ENCODE results near the gene ANXA8.
"Not testable (repeated sequence)": the region's sequence is repeated elsewhere in the genome, so short reads cannot be mapped to it uniquely, and the experiment has no call there.

ANXA8 gene

DNA sequence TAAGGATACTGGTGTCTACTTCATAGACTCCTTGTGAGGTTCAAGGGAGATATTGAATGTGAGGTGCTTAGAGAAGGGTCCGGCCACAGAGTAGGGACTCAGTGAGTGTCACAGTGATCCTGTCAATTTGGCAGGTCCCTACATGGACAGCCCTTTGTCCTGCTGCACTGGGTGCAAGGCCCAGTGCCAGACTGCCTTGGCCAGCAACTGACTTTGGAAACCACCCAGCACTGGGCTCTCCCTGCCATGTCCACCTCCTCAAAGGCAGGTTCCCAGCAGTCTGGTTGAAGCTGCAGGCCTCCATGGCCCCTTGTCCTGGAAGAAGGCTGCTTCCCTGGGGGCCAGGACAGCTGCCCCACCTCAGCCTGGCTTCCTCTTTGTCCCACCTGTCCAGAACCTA lies 1.5 kb downstream of the ANXA8 start:
- H3K27ac ChIP-seq (ENCODE audit: low read depth, low read length, poor library complexity, severe bottlenecking); H3K4me3 ChIP-seq (ENCODE audit: low read depth, low read length, poor library complexity, severe bottlenecking); H2AFZ ChIP-seq (ENCODE audit: low read length); H3K9me3 ChIP-seq (ENCODE audit: low read length); H3K9ac ChIP-seq (ENCODE audit: low read length); H3K79me2 ChIP-seq (ENCODE audit: insufficient read depth, low read length); H3K36me3 ChIP-seq (ENCODE audit: insufficient read depth, low read length); H3K4me2 ChIP-seq (ENCODE audit: low read length); H3K27me3 ChIP-seq (ENCODE audit: insufficient read depth, low read length); H3F3A ChIP-seq (ENCODE audit: insufficient read depth, low read length); H3K4me1 ChIP-seq (ENCODE audit: insufficient read depth, low read length, severe bottlenecking); H3K9me2 ChIP-seq (ENCODE audit: low read depth, low read length); H4K20me1 ChIP-seq (ENCODE audit: insufficient read depth, low read length): not testable (repeated sequence)

DNA sequence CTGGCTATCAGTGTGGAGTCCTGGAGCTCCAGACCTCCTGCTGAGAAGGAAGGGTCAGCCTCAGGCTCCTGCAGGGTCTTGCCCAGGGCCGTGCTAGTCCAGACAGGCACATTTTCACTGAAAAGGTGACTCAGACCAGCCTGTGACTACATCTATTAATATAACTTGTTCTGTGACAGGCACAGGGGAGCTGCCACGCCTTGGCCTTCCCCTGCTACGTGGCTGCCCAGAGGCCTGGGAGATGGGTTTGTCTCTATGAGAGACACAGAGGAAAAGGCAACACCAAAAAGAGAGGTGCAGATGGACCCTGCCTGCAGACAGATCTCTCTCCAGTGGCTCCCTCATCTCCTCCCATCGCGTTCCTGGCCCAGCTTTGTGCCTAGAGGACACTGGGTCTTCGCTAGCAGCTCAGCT lies 2.1 kb downstream of the ANXA8 start:
- not testable (repeated sequence) for H3K36me3 ChIP-seq (ENCODE audit: insufficient read depth, low read length); H3K4me3 ChIP-seq (ENCODE audit: low read depth, low read length, poor library complexity, severe bottlenecking); H3F3A ChIP-seq (ENCODE audit: insufficient read depth, low read length); H3K9me3 ChIP-seq (ENCODE audit: low read length); H2AFZ ChIP-seq (ENCODE audit: low read length); H3K9ac ChIP-seq (ENCODE audit: low read length); H3K4me2 ChIP-seq (ENCODE audit: low read length); H3K4me1 ChIP-seq (ENCODE audit: insufficient read depth, low read length, severe bottlenecking); H3K27ac ChIP-seq (ENCODE audit: low read depth, low read length, poor library complexity, severe bottlenecking); H3K79me2 ChIP-seq (ENCODE audit: insufficient read depth, low read length); H3K27me3 ChIP-seq (ENCODE audit: insufficient read depth, low read length); H4K20me1 ChIP-seq (ENCODE audit: insufficient read depth, low read length); H3K9me2 ChIP-seq (ENCODE audit: low read depth, low read length)

GRCh38 chr10:47481182-47481766 lies 2.6 kb downstream of the ANXA8 start:
- H3K9ac ChIP-seq (ENCODE audit: low read length); H3F3A ChIP-seq (ENCODE audit: insufficient read depth, low read length); H3K79me2 ChIP-seq (ENCODE audit: insufficient read depth, low read length); H2AFZ ChIP-seq (ENCODE audit: low read length); H3K4me3 ChIP-seq (ENCODE audit: low read depth, low read length, poor library complexity, severe bottlenecking); H3K9me2 ChIP-seq (ENCODE audit: low read depth, low read length); H3K4me2 ChIP-seq (ENCODE audit: low read length); H3K9me3 ChIP-seq (ENCODE audit: low read length); H3K27me3 ChIP-seq (ENCODE audit: insufficient read depth, low read length); H4K20me1 ChIP-seq (ENCODE audit: insufficient read depth, low read length); H3K27ac ChIP-seq (ENCODE audit: low read depth, low read length, poor library complexity, severe bottlenecking); H3K4me1 ChIP-seq (ENCODE audit: insufficient read depth, low read length, severe bottlenecking); H3K36me3 ChIP-seq (ENCODE audit: insufficient read depth, low read length): not testable (repeated sequence)

DNA sequence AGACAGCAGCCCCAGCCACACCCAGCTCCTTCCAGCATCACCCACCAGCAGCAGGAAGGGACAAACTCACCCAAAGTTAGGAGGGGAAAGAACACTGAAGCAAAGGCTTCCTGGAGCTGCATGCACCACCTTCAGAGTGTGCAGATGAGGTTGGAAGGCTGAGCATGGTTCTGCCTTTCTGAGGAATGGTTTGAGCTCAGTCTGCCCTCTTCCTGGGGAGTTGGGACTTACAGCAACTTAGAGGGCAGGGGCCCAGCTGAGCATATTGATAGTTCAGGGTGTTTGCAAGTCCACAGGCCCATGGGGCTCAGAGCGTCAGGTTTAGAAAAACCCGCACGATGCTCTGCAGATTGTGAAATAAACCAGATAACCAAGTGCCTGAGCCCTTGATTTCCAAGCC lies 3.8 kb downstream of the ANXA8 start:
- H2AFZ ChIP-seq (ENCODE audit: low read length); H3K79me2 ChIP-seq (ENCODE audit: insufficient read depth, low read length); H3K27me3 ChIP-seq (ENCODE audit: insufficient read depth, low read length); H3K36me3 ChIP-seq (ENCODE audit: insufficient read depth, low read length); H3K9me2 ChIP-seq (ENCODE audit: low read depth, low read length); H3K4me2 ChIP-seq (ENCODE audit: low read length); H3K27ac ChIP-seq (ENCODE audit: low read depth, low read length, poor library complexity, severe bottlenecking); H3K9ac ChIP-seq (ENCODE audit: low read length); H4K20me1 ChIP-seq (ENCODE audit: insufficient read depth, low read length); H3K4me1 ChIP-seq (ENCODE audit: insufficient read depth, low read length, severe bottlenecking); H3K9me3 ChIP-seq (ENCODE audit: low read length); H3K4me3 ChIP-seq (ENCODE audit: low read depth, low read length, poor library complexity, severe bottlenecking); H3F3A ChIP-seq (ENCODE audit: insufficient read depth, low read length): not testable (repeated sequence)

- H3K27me3 ChIP-seq (ENCODE audit: insufficient read depth, low read length); H3K9me3 ChIP-seq (ENCODE audit: low read length); H3F3A ChIP-seq (ENCODE audit: insufficient read depth, low read length); H3K27ac ChIP-seq (ENCODE audit: low read depth, low read length, poor library complexity, severe bottlenecking); H3K9me2 ChIP-seq (ENCODE audit: low read depth, low read length); H3K79me2 ChIP-seq (ENCODE audit: insufficient read depth, low read length); H3K4me2 ChIP-seq (ENCODE audit: low read length); H4K20me1 ChIP-seq (ENCODE audit: insufficient read depth, low read length); H3K4me3 ChIP-seq (ENCODE audit: low read depth, low read length, poor library complexity, severe bottlenecking); H3K9ac ChIP-seq (ENCODE audit: low read length); H2AFZ ChIP-seq (ENCODE audit: low read length); H3K4me1 ChIP-seq (ENCODE audit: insufficient read depth, low read length, severe bottlenecking); H3K36me3 ChIP-seq (ENCODE audit: insufficient read depth, low read length): not testable (repeated sequence)
Observed at GRCh38 chr10:47478114-47478513, 5.8 kb downstream of the ANXA8 start.

DNA sequence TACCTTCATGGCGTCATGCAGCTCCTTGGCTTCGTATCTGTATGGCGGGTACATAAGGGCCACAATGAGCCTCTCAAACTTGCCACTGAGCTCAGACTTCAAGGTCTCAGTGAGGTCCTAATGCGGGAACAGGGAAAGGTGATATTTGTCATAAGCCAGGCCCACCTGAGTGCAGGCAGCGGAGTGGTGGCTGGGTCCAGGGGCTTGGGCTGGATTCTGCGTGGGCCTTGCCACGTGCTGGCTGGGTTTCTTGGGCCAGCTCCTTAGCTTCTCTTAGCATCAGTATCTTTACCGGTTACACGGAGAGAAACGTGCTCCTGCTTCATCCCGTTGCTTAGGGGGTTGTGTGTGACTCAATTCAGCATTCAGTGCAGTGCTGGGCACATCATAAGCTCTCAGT lies 6.8 kb downstream of the ANXA8 start:
- not testable (repeated sequence) for H3K36me3 ChIP-seq (ENCODE audit: insufficient read depth, low read length); H3K79me2 ChIP-seq (ENCODE audit: insufficient read depth, low read length); H3K27ac ChIP-seq (ENCODE audit: low read depth, low read length, poor library complexity, severe bottlenecking); H2AFZ ChIP-seq (ENCODE audit: low read length); H3K4me3 ChIP-seq (ENCODE audit: low read depth, low read length, poor library complexity, severe bottlenecking); H3K4me1 ChIP-seq (ENCODE audit: insufficient read depth, low read length, severe bottlenecking); H3K27me3 ChIP-seq (ENCODE audit: insufficient read depth, low read length); H4K20me1 ChIP-seq (ENCODE audit: insufficient read depth, low read length); H3K4me2 ChIP-seq (ENCODE audit: low read length); H3K9me3 ChIP-seq (ENCODE audit: low read length); H3K9ac ChIP-seq (ENCODE audit: low read length); H3F3A ChIP-seq (ENCODE audit: insufficient read depth, low read length); H3K9me2 ChIP-seq (ENCODE audit: low read depth, low read length)

- H3K9me3 ChIP-seq (ENCODE audit: low read length); H3K9me2 ChIP-seq (ENCODE audit: low read depth, low read length); H4K20me1 ChIP-seq (ENCODE audit: insufficient read depth, low read length); H3K4me3 ChIP-seq (ENCODE audit: low read depth, low read length, poor library complexity, severe bottlenecking); H3K36me3 ChIP-seq (ENCODE audit: insufficient read depth, low read length); H3K79me2 ChIP-seq (ENCODE audit: insufficient read depth, low read length); H3K4me1 ChIP-seq (ENCODE audit: insufficient read depth, low read length, severe bottlenecking); H3K27me3 ChIP-seq (ENCODE audit: insufficient read depth, low read length); H3K27ac ChIP-seq (ENCODE audit: low read depth, low read length, poor library complexity, severe bottlenecking); H3F3A ChIP-seq (ENCODE audit: insufficient read depth, low read length); H2AFZ ChIP-seq (ENCODE audit: low read length); H3K4me2 ChIP-seq (ENCODE audit: low read length); H3K9ac ChIP-seq (ENCODE audit: low read length): not testable (repeated sequence)
Observed at GRCh38 chr10:47475101-47475500, 8.8 kb downstream of the ANXA8 start.

GRCh38 chr10:47473516-47473915 lies 10.4 kb downstream of the ANXA8 start:
- not testable (repeated sequence) for H3K9me2 ChIP-seq (ENCODE audit: low read depth, low read length); H2AFZ ChIP-seq (ENCODE audit: low read length); H3K27me3 ChIP-seq (ENCODE audit: insufficient read depth, low read length); H3K4me2 ChIP-seq (ENCODE audit: low read length); H3K9ac ChIP-seq (ENCODE audit: low read length); H3K4me1 ChIP-seq (ENCODE audit: insufficient read depth, low read length, severe bottlenecking); H3K4me3 ChIP-seq (ENCODE audit: low read depth, low read length, poor library complexity, severe bottlenecking); H3F3A ChIP-seq (ENCODE audit: insufficient read depth, low read length); H3K79me2 ChIP-seq (ENCODE audit: insufficient read depth, low read length); H3K36me3 ChIP-seq (ENCODE audit: insufficient read depth, low read length); H3K27ac ChIP-seq (ENCODE audit: low read depth, low read length, poor library complexity, severe bottlenecking); H4K20me1 ChIP-seq (ENCODE audit: insufficient read depth, low read length); H3K9me3 ChIP-seq (ENCODE audit: low read length)
